Measurements from ENCODE around the gene NPIPB8. TPM values are rescaled to one million over a fixed set of nuclear protein-coding genes. Genes with fewer than 3 reads are reported as not detected.
"Not testable (repeated sequence)": the region's sequence is repeated elsewhere in the genome, so short reads cannot be mapped to it uniquely, and the experiment has no call there.

NPIPB8 gene
- total and polyA plus RNA-seq, 4 experiments from 2014 or later = not detected

- not testable (repeated sequence) for H3K27ac Mint-ChIP-seq
Measured at GRCh38 chr16:28601589-28601988, 36.3 kb upstream of the NPIPB8 start.

GRCh38 chr16:28602062-28602461 is 35.8 kb upstream of the NPIPB8 start:
- H3K27ac ChIP-seq (ENCODE audit: low read depth, low read length); H3K4me1 ChIP-seq (ENCODE audit: insufficient read depth, low read length); CTCF ChIA-PET (ENCODE audit: partially characterized antibody); DNase-seq; H3K27me3 ChIP-seq (ENCODE audit: insufficient read depth, low read length); H3K4me1 Mint-ChIP-seq; H3K27ac Mint-ChIP-seq; intact Hi-C loops (cut with micrococcal nuclease); H3K9me3 ChIP-seq (ENCODE audit: control insufficient read depth in 1 of 2, low read length in 2 of 2); H3K9me3 Mint-ChIP-seq; H3K27me3 Mint-ChIP-seq; H3K4me3 ChIP-seq (ENCODE audit: low read length in 2 of 2); H3K36me3 ChIP-seq (ENCODE audit: insufficient read depth, low read length); POLR2A ChIA-PET (ENCODE audit: partially characterized antibody); H3K4me3 Mint-ChIP-seq; H3K36me3 Mint-ChIP-seq: not testable (repeated sequence)

More at GRCh38 chr16:28601589-28601988, 36.3 kb upstream of the NPIPB8 start:
- H3K9me3 ChIP-seq (ENCODE audit: control insufficient read depth in 1 of 2, low read length in 2 of 2); H3K36me3 ChIP-seq (ENCODE audit: insufficient read depth, low read length); H3K9me3 Mint-ChIP-seq; H3K36me3 Mint-ChIP-seq; H3K4me1 ChIP-seq (ENCODE audit: insufficient read depth, low read length); CTCF ChIA-PET (ENCODE audit: partially characterized antibody); POLR2A ChIA-PET (ENCODE audit: partially characterized antibody); intact Hi-C loops (cut with micrococcal nuclease); H3K4me3 Mint-ChIP-seq; H3K27me3 ChIP-seq (ENCODE audit: insufficient read depth, low read length); H3K27ac ChIP-seq (ENCODE audit: low read depth, low read length); H3K4me1 Mint-ChIP-seq; H3K4me3 ChIP-seq (ENCODE audit: low read length in 2 of 2); DNase-seq; H3K27me3 Mint-ChIP-seq: not testable (repeated sequence)

GRCh38 chr16:28602529-28602928 is 35.3 kb upstream of the NPIPB8 start:
- H3K27me3 Mint-ChIP-seq = no peaks in the 10 kb centered on the region
- H3K27ac Mint-ChIP-seq = no peak overlapping the region
- no peaks in the 10 kb centered on the region for H3K36me3 Mint-ChIP-seq
- Histone ChIP-seq H3K4me3 (ENCODE audit: low read length in 2 of 2) (no peak overlapping the region), H3K27ac (ENCODE audit: low read depth, low read length) (no peak overlapping the region), H3K27me3 (ENCODE audit: insufficient read depth, low read length) (no peaks in the 10 kb centered on the region), H3K4me1 (ENCODE audit: insufficient read depth, low read length) (no peaks in the 10 kb centered on the region), H3K9me3 (ENCODE audit: control insufficient read depth in 1 of 2, low read length in 2 of 2) (no peaks in the 10 kb centered on the region), H3K36me3 (ENCODE audit: insufficient read depth, low read length) (no peaks in the 10 kb centered on the region)
- no peaks in the 10 kb centered on the region for H3K9me3 Mint-ChIP-seq
- POLR2A ChIA-PET (ENCODE audit: partially characterized antibody) = no interaction called here
- DNase-seq = no peak
- CTCF ChIA-PET (ENCODE audit: partially characterized antibody) = no interaction called here
- H3K4me3 Mint-ChIP-seq = no peak overlapping the region
- intact Hi-C loops (cut with micrococcal nuclease) = no loop called here
- no peaks in the 10 kb centered on the region for H3K4me1 Mint-ChIP-seq

GRCh38 chr16:28603381-28604185 is 34.3 kb upstream of the NPIPB8 start:
- intact Hi-C loops (cut with micrococcal nuclease) = no loop called here
- H3K9me3 Mint-ChIP-seq = no peaks in the 10 kb centered on the region
- ChIA-PET POLR2A (ENCODE audit: partially characterized antibody) (interaction anchor here (0.5 to 0.8 kb wide), 2 partner anchors 20 to 21 kb away, joined by 3 to 5 read pairs; no protein-coding TSS in a partner anchor), CTCF (ENCODE audit: partially characterized antibody) (no interaction called here)
- no peak overlapping the region for H3K4me3 Mint-ChIP-seq
- Histone ChIP-seq H3K27me3 (ENCODE audit: insufficient read depth, low read length) (no peaks in the 10 kb centered on the region), H3K27ac (ENCODE audit: low read depth, low read length) (no peak overlapping the region), H3K9me3 (ENCODE audit: control insufficient read depth in 1 of 2, low read length in 2 of 2) (no peaks in the 10 kb centered on the region), H3K4me3 (ENCODE audit: low read length in 2 of 2) (no peak overlapping the region), H3K36me3 (ENCODE audit: insufficient read depth, low read length) (no peaks in the 10 kb centered on the region), H3K4me1 (ENCODE audit: insufficient read depth, low read length) (no peaks in the 10 kb centered on the region)
- H3K27ac Mint-ChIP-seq = peak overlapping the region in 3 of 7 donors; percentile 41 to 47 (median 43)
- no peaks in the 10 kb centered on the region for H3K4me1 Mint-ChIP-seq
- no peak for DNase-seq
- H3K36me3 Mint-ChIP-seq = no peaks in the 10 kb centered on the region
- H3K27me3 Mint-ChIP-seq = no peaks in the 10 kb centered on the region

GRCh38 chr16:28604186-28604565 is 33.7 kb upstream of the NPIPB8 start:
- Mint-ChIP-seq H3K27me3 (no peaks in the 10 kb centered on the region), H3K9me3 (no peaks in the 10 kb centered on the region), H3K4me1 (no peaks in the 10 kb centered on the region), H3K4me3 (no peak overlapping the region), H3K27ac (no peak overlapping the region), H3K36me3 (no peaks in the 10 kb centered on the region)
- DNase-seq = no peak
- H3K4me1 ChIP-seq (ENCODE audit: insufficient read depth, low read length) = no peaks in the 10 kb centered on the region
- H3K9me3 ChIP-seq (ENCODE audit: control insufficient read depth in 1 of 2, low read length in 2 of 2) = no peaks in the 10 kb centered on the region
- intact Hi-C loops (cut with micrococcal nuclease) = no loop called here
- H3K27ac ChIP-seq (ENCODE audit: low read depth, low read length) = no peak overlapping the region
- H3K27me3 ChIP-seq (ENCODE audit: insufficient read depth, low read length) = no peaks in the 10 kb centered on the region
- H3K36me3 ChIP-seq (ENCODE audit: insufficient read depth, low read length) = no peaks in the 10 kb centered on the region
- CTCF ChIA-PET (ENCODE audit: partially characterized antibody) = no interaction called here
- POLR2A ChIA-PET (ENCODE audit: partially characterized antibody) = no interaction called here
- no peak overlapping the region for H3K4me3 ChIP-seq (ENCODE audit: low read length in 2 of 2)

GRCh38 chr16:28606291-28607115 is 31.4 kb upstream of the NPIPB8 start:
- ChIA-PET CTCF (ENCODE audit: partially characterized antibody) (interaction anchor here (1.0 kb wide), 1 partner anchor 9 kb away, joined by 3 read pairs; the partner anchor contains the start of gene SULT1A2), POLR2A (ENCODE audit: partially characterized antibody) (no interaction called here)
- Histone ChIP-seq H3K4me3 (ENCODE audit: low read length in 2 of 2) (no peak overlapping the region), H3K27ac (ENCODE audit: low read depth, low read length) (no peak overlapping the region), H3K4me1 (ENCODE audit: insufficient read depth, low read length) (no peaks in the 10 kb centered on the region), H3K9me3 (ENCODE audit: control insufficient read depth in 1 of 2, low read length in 2 of 2) (no peaks in the 10 kb centered on the region), H3K36me3 (ENCODE audit: insufficient read depth, low read length) (no peaks in the 10 kb centered on the region), H3K27me3 (ENCODE audit: insufficient read depth, low read length) (no peaks in the 10 kb centered on the region)
- intact Hi-C loops (cut with micrococcal nuclease) = no loop called here
- no peaks in the 10 kb centered on the region for H3K9me3 Mint-ChIP-seq
- DNase-seq = no peak
- H3K4me1 Mint-ChIP-seq = peaks cover 2 to 11% (median 6%) of the 10 kb centered on the region in 4 donors
- no peaks in the 10 kb centered on the region for H3K36me3 Mint-ChIP-seq
- H3K27me3 Mint-ChIP-seq = no peaks in the 10 kb centered on the region
- H3K27ac Mint-ChIP-seq = peak overlapping the region in 3 of 7 donors; percentile 18 to 69 (median 29)
- H3K4me3 Mint-ChIP-seq = peak overlapping the region in 1 of 8 donors; percentile 33

GRCh38 chr16:28607116-28607623 is 30.7 kb upstream of the NPIPB8 start:
- Histone ChIP-seq H3K36me3 (ENCODE audit: insufficient read depth, low read length) (no peaks in the 10 kb centered on the region), H3K4me3 (ENCODE audit: low read length in 2 of 2) (no peak overlapping the region), H3K27me3 (ENCODE audit: insufficient read depth, low read length) (no peaks in the 10 kb centered on the region), H3K27ac (ENCODE audit: low read depth, low read length) (no peak overlapping the region), H3K4me1 (ENCODE audit: insufficient read depth, low read length) (no peaks in the 10 kb centered on the region), H3K9me3 (ENCODE audit: control insufficient read depth in 1 of 2, low read length in 2 of 2) (no peaks in the 10 kb centered on the region)
- no peak for DNase-seq
- Mint-ChIP-seq H3K27me3 (no peaks in the 10 kb centered on the region), H3K4me3 (no peak overlapping the region), H3K27ac (peak overlapping the region in 2 of 7 donors; percentile 69 to 81), H3K36me3 (no peaks in the 10 kb centered on the region), H3K4me1 (peaks cover 2 to 11% (median 6%) of the 10 kb centered on the region in 4 donors), H3K9me3 (no peaks in the 10 kb centered on the region)
- POLR2A ChIA-PET (ENCODE audit: partially characterized antibody) = no interaction called here
- CTCF ChIA-PET (ENCODE audit: partially characterized antibody) = interaction anchor here (1.0 kb wide), 1 partner anchor 10 kb away, joined by 3 read pairs; the partner anchor contains the start of gene SULT1A2
- intact Hi-C loops (cut with micrococcal nuclease) = no loop called here
